ENCODE measurements around the gene FLYWCH2. TPM values are rescaled to one million over a fixed set of nuclear protein-coding genes. Genes with fewer than 3 reads are reported as not detected.
A peak's percentile ranks its signal among the peaks of the same experiment; 100 is the strongest.

FLYWCH2 gene
- total and polyA plus RNA-seq, 9 of the 15 experiments (the other 6 are each of a cell fraction or from before 2014, with no cell fraction given) = 0.70 to 55.5 (median 7.6) TPM

GRCh38 chr16:2867987-2868789, 14.8 kb upstream of the FLYWCH2 start (continued):
- TF ChIP-seq ATF6 (CRISPR knock-in tag; IDR thresholded peaks at IDR 0.05) = no peak
- no peak for TF ChIP-seq ZNF354B (CRISPR knock-in tag; IDR thresholded peaks at IDR 0.05)
- TF ChIP-seq ZNF12 (CRISPR knock-in tag; IDR thresholded peaks at IDR 0.05) = no peak
- peak; percentile 94 for TF ChIP-seq POLR2A (conservative IDR thresholded peaks at IDR 0.05)
- peak; percentile 67; the same call in 1 of the 2 replicates for TF ChIP-seq CREB3L1 (IDR thresholded peaks at IDR 0.05; ENCODE audit: borderline replicate concordance, low read depth)
- TF ChIP-seq ID3 (CRISPR knock-in tag; IDR thresholded peaks at IDR 0.05) = no peak
- peak; percentile 97 for TF ChIP-seq ID3 (tag; IDR thresholded peaks at IDR 0.05)
- TF ChIP-seq ZNF639 (CRISPR knock-in tag; conservative IDR thresholded peaks at IDR 0.05 in 1 of 2, IDR thresholded peaks at IDR 0.05 in 1 of 2) = peak in 1 of 2 experiments; percentile 96; a peak in 2 of 4 replicates
- TF ChIP-seq FOXK2 (conservative IDR thresholded peaks at IDR 0.05 in 1 of 2, IDR thresholded peaks at IDR 0.05 in 1 of 2; ENCODE audit: low read depth in 2 of 2) = peak; percentile 15 to 35; a peak in 2 of 4 replicates
- 0 out of 2 replicates have a peak, but pooled peaks have one; percentile 13 for TF ChIP-seq PKNOX1 (IDR thresholded peaks at IDR 0.05)
- peak in 1 of 2 experiments; percentile 80; a peak in 2 of 4 replicates for TF ChIP-seq SRF (CRISPR knock-in tag; IDR thresholded peaks at IDR 0.05)
- TF ChIP-seq ZNF512 (tag; IDR thresholded peaks at IDR 0.05) = no peak
- TF ChIP-seq ZNF449 (CRISPR knock-in tag; IDR thresholded peaks at IDR 0.05) = peak; percentile 88
- TF ChIP-seq NCOA1 (IDR thresholded peaks at IDR 0.05; ENCODE audit: low read depth) = peak; percentile 6; the same call in 1 of the 2 replicates
- TF ChIP-seq MYC (IDR thresholded peaks at IDR 0.05; ENCODE audit: low read depth, low read length) = peak; percentile 68
- peak; percentile 78; the same call in 1 of the 2 replicates for TF ChIP-seq MYC (CRISPR knock-in tag; IDR thresholded peaks at IDR 0.05; ENCODE audit: borderline replicate concordance, low read depth)
